ENCODE measurements around the gene SMC2.

Gene SMC2

GRCh38 chr9:104093647-104094533, at the start of gene SMC2:
SMC2 (plus strand) TSS chr9:104094309; CDS start chr9:104095385, 1,076 bp downstream.
- DNase-seq (ENCODE audit: low read depth in 2 of 2), result peak; percentile 79 to 88

- DNase-seq (ENCODE audit: low read depth in 2 of 2), result no peak
Measured at GRCh38 chr9:104068546-104068945, 25.6 kb upstream of the SMC2 start.

GRCh38 chr9:104069288-104069687, 24.8 kb upstream of the SMC2 start:
- no peak for DNase-seq (ENCODE audit: low read depth in 2 of 2)

- no peak for DNase-seq (ENCODE audit: low read depth in 2 of 2)
Measured at GRCh38 chr9:104071589-104071988, 22.5 kb upstream of the SMC2 start.

GRCh38 chr9:104073098-104073769, 20.9 kb upstream of the SMC2 start:
- DNase-seq (ENCODE audit: low read depth in 2 of 2), result no peak

- DNase-seq (ENCODE audit: low read depth in 2 of 2), result no peak
Measured at GRCh38 chr9:104073770-104074133, 20.4 kb upstream of the SMC2 start.

GRCh38 chr9:104074876-104075275, 19.2 kb upstream of the SMC2 start:
- no peak for DNase-seq (ENCODE audit: low read depth in 2 of 2)

- no peak for DNase-seq (ENCODE audit: low read depth in 2 of 2)
Measured at GRCh38 chr9:104075801-104076753, 18.0 kb upstream of the SMC2 start.

- no peak for DNase-seq (ENCODE audit: low read depth in 2 of 2)
Measured at GRCh38 chr9:104078596-104078995, 15.5 kb upstream of the SMC2 start.

- no peak for DNase-seq (ENCODE audit: low read depth in 2 of 2)
Measured at GRCh38 chr9:104080983-104081382, 13.1 kb upstream of the SMC2 start.

GRCh38 chr9:104082168-104082567, 11.9 kb upstream of the SMC2 start:
- no peak for DNase-seq (ENCODE audit: low read depth in 2 of 2)

- DNase-seq (ENCODE audit: low read depth in 2 of 2), result no peak
Measured at GRCh38 chr9:104085525-104085924, 8.6 kb upstream of the SMC2 start.

GRCh38 chr9:104087894-104088293, 6.2 kb upstream of the SMC2 start:
- no peak for DNase-seq (ENCODE audit: low read depth in 2 of 2)

GRCh38 chr9:104088416-104088815, 5.7 kb upstream of the SMC2 start:
- DNase-seq (ENCODE audit: low read depth in 2 of 2), result no peak

- DNase-seq (ENCODE audit: low read depth in 2 of 2), result no peak
Measured at GRCh38 chr9:104090578-104090977, 3.5 kb upstream of the SMC2 start.

GRCh38 chr9:104091116-104091515, 3.0 kb upstream of the SMC2 start:
- no peak for DNase-seq (ENCODE audit: low read depth in 2 of 2)

- DNase-seq (ENCODE audit: low read depth in 2 of 2), result no peak
Measured at GRCh38 chr9:104091708-104092107, 2.4 kb upstream of the SMC2 start.

GRCh38 chr9:104092192-104092591, 1.9 kb upstream of the SMC2 start:
- no peak for DNase-seq (ENCODE audit: low read depth in 2 of 2)

- DNase-seq (ENCODE audit: low read depth in 2 of 2), result no peak
Measured at GRCh38 chr9:104092875-104093600, 1.1 kb upstream of the SMC2 start.

- no peak for DNase-seq (ENCODE audit: low read depth in 2 of 2)
Measured at GRCh38 chr9:104094534-104095015, 466 bp downstream of the SMC2 start.

GRCh38 chr9:104099630-104100029, 5.5 kb downstream of the SMC2 start:
- no peak for DNase-seq (ENCODE audit: low read depth in 2 of 2)
